Parathyroid adenoma (tissue), 2 donors: Measurements from ENCODE around the gene COL18A1.

Experiments
- H2AFZ ChIP-seq: fragments of 300-600 bp; sonication (generic); one replicate; pipeline ENCODE4 v1.7.0; 2017; ENCODE audit warnings: antibody characterized with exemption, mild to moderate bottlenecking
- H3K27ac ChIP-seq: fragments of 300-600 bp; sonication (generic); one replicate; pipeline ENCODE4 v1.7.0; 2017
- H3K27me3 ChIP-seq: fragments of 300-600 bp; sonication (generic); one replicate; pipeline ENCODE4 v1.7.0; 2017; ENCODE audit warnings: low read length; ENCODE audit not compliant: control insufficient read depth, insufficient read depth
- H3K36me3 ChIP-seq: fragments of 300-600 bp; sonication (generic); one replicate; pipeline ENCODE4 v1.7.0; 2017; ENCODE audit warnings: low read length; ENCODE audit not compliant: control insufficient read depth, insufficient read depth
- H3K4me1 ChIP-seq: fragments of 300-600 bp; sonication (generic); one replicate; pipeline ENCODE4 v1.7.0; 2017; ENCODE audit warnings: control low read depth
- H3K4me2 ChIP-seq: fragments of 300-600 bp; sonication (generic); one replicate; pipeline ENCODE4 v1.7.0; 2017; ENCODE audit warnings: low read length
- H3K4me3 ChIP-seq: fragments of 300-600 bp; sonication (generic); one replicate; pipeline ENCODE4 v1.7.0; 2017; ENCODE audit warnings: low read depth, low read length
- H3K79me2 ChIP-seq: fragments of 300-600 bp; sonication (generic); one replicate; pipeline ENCODE4 v1.7.0; 2017; ENCODE audit warnings: control low read depth
- H3K9ac ChIP-seq: fragments of 300-600 bp; sonication (generic); one replicate; pipeline ENCODE4 v1.7.0; 2017; ENCODE audit warnings: mild to moderate bottlenecking
- H3K9me3 ChIP-seq: fragments of 300-600 bp; sonication (generic); one replicate; pipeline ENCODE4 v1.7.0; 2017; ENCODE audit warnings: low read length; ENCODE audit not compliant: control insufficient read depth
- TF ChIP-seq, protein P1 (sequence below): fragments of 300-600 bp; sonication (generic); IDR thresholded peaks from one replicate; pipeline ENCODE4 v1.7.0; 2017; ENCODE audit warnings: antibody characterized with exemption, mild to moderate bottlenecking
- donor health status: primary hyperparathyroidism.

The COL18A1 gene

DNA sequence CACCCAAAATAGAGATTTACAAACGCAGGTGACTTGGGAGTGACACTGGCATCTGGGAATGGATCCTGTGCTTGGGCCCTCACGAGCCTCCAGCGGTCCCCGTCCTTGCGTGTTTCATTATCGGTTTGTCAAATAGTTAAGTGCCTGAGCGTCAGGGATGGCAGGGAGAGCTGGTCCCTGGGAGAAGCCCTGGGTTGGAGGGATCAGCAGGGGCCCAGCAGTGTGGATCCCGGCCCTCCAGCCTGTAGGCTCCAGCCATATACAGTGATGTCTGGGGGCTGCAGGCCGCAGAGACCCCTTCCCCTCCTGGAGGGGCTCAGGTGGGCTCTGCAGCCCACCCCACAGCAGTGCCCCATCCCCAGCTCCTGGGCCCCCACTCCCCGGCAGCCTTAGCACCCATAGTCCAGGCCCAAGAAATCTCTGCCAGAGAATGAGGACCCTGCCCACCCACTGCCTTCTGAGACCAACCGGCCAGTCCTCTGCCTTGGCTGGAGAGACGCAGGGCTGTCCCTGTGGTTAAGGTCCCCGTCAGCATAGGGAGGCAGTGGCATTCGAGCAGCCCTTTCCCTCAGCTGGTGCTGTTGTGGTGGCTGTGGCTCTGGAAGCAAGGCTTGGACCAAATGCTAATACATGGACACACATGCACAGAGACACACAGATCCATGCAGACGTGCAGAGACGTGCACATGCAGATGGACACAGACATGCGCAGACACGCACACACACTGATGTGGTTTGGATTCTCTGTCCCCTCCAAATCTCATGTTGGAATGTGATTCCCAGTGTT is 139.7 kb downstream of the COL18A1 start:
- Histone ChIP-seq H3K4me1 (no peaks in the 10 kb centered on the region), H3K36me3 (no peaks in the 10 kb centered on the region), H2AFZ (no peak overlapping the region), H3K4me2 (no peak overlapping the region), H3K9me3 (no peaks in the 10 kb centered on the region), H3K4me3 (no peak overlapping the region), H3K79me2 (no peaks in the 10 kb centered on the region), H3K27me3 (no peaks in the 10 kb centered on the region), H3K27ac (no peak overlapping the region), H3K9ac (no peak overlapping the region)
- TF ChIP-seq, protein P1, sequence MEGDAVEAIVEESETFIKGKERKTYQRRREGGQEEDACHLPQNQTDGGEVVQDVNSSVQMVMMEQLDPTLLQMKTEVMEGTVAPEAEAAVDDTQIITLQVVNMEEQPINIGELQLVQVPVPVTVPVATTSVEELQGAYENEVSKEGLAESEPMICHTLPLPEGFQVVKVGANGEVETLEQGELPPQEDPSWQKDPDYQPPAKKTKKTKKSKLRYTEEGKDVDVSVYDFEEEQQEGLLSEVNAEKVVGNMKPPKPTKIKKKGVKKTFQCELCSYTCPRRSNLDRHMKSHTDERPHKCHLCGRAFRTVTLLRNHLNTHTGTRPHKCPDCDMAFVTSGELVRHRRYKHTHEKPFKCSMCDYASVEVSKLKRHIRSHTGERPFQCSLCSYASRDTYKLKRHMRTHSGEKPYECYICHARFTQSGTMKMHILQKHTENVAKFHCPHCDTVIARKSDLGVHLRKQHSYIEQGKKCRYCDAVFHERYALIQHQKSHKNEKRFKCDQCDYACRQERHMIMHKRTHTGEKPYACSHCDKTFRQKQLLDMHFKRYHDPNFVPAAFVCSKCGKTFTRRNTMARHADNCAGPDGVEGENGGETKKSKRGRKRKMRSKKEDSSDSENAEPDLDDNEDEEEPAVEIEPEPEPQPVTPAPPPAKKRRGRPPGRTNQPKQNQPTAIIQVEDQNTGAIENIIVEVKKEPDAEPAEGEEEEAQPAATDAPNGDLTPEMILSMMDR, result no peak

DNA sequence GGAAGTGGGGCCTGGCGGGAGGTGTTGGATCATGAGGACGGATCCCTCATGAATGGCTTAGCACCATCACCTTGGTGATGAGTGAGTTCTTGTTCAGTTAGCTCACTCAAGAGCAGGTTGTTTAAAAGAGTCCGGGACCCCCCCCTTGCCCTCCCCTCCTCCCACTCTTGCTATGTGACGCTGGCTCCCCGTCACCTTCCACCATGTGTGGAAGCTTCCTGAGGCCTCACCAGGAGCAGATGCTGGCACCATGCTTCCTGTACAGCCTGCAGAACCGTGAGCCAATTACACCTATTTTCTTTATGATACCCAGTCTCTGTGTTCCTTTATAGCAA is 140.2 kb downstream of the COL18A1 start:
- Histone ChIP-seq H3K4me3 (no peak overlapping the region), H3K36me3 (no peaks in the 10 kb centered on the region), H3K9me3 (no peaks in the 10 kb centered on the region), H2AFZ (no peak overlapping the region), H3K4me2 (no peak overlapping the region), H3K79me2 (no peaks in the 10 kb centered on the region), H3K4me1 (no peaks in the 10 kb centered on the region), H3K27ac (no peak overlapping the region), H3K27me3 (no peaks in the 10 kb centered on the region), H3K9ac (no peak overlapping the region)
- TF ChIP-seq, protein P1, result no peak

DNA sequence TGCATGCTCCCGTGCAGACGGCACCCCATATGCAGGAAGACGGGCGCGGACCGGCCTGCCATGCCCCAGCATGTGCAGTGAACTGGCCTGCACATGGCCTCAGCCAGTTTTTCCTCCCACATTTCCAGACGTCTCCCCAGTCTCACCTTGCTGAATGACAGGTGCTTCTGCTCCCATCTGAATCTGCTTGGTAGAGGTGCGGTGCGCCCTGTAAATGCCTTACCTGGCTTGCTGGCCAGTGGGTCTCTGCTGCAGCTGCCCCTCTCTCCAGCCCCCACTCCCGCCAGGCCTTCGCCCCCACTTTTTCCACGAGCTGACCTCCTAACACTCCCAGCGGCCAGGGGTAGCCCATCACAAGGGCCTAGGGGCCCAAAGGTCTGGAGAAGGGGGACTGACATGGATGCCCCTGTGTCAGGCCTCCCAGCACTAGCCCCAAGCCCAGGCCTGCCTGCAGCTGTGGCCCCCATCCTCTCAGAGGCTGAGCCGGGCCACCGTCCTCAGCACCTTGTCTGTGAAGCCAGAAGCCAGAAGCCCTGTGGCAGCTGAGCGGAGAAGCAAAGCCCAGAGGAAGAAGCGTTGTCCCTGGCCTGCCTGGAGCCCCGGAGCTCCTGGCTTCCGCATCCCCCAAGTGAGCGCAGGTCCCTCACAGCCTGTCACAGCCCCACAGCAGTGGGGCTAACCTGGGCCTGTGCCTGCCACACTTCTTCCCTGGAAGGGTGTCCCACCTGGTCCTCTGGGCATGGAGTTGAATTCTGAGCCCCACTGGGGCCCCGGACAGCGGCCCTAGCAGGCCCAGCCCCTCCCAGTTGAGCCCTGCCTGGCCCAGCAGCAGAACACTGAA is 140.9 kb downstream of the COL18A1 start:
- Histone ChIP-seq H3K36me3 (no peaks in the 10 kb centered on the region), H3K4me1 (no peaks in the 10 kb centered on the region), H3K9ac (no peak overlapping the region), H3K9me3 (no peaks in the 10 kb centered on the region), H3K79me2 (no peaks in the 10 kb centered on the region), H3K4me2 (no peak overlapping the region), H3K4me3 (no peak overlapping the region), H3K27ac (no peak overlapping the region), H3K27me3 (no peaks in the 10 kb centered on the region), H2AFZ (no peak overlapping the region)
- TF ChIP-seq, protein P1, result no peak

DNA sequence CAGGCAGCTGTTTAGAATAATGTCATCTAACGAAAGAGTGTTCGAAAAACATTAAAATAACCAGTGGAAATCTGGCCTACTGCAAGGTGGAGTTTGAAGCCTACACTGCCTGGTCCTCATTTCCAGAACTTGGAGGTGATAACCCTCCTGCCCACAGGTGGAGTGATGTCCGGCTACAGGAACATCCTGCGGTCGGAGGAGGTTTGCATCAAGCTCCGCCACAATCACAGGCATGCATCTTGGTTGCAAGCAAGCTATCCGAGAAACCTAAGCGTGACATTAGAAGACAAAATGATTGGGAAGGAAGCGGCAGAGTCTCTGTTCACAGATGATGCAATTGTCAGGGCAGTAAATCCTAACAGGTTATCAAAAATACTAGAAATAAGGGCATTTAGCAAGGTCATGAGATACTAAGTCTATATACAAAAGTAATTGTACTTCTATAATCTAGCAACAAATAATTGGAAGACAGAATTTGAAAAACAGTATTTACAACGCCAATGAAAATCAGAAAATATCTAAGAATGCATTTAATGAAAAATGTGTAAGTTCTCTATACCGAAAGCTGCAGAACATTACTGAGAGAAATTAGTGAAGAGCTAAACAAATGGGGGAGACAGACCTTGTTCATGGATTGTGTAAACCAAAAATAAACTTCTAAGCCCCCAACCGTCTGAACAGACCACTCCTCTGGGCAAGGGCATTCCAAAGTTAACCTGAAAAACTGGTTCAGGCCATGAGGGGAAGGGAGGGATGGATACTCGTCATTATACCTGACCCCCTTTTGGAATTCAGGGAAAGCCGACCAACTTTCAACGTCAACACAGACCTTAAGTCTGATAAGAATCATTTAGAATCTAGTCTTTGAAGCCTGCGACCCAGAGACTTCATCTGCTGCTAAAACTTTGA is 141.9 kb downstream of the COL18A1 start:
- H2AFZ ChIP-seq, result no peak overlapping the region
- H3K79me2 ChIP-seq, result no peaks in the 10 kb centered on the region
- no peak overlapping the region for H3K27ac ChIP-seq
- no peaks in the 10 kb centered on the region for H3K9me3 ChIP-seq
- H3K27me3 ChIP-seq, result no peaks in the 10 kb centered on the region
- H3K4me2 ChIP-seq, result no peak overlapping the region
- H3K9ac ChIP-seq, result no peak overlapping the region
- no peak overlapping the region for H3K4me3 ChIP-seq
- no peaks in the 10 kb centered on the region for H3K4me1 ChIP-seq
- TF ChIP-seq, protein P1, result no peak
- H3K36me3 ChIP-seq, result no peaks in the 10 kb centered on the region
